ENCODE measurements around the gene CROT. TPM values are rescaled to one million over a fixed set of nuclear protein-coding genes. Genes with fewer than 3 reads are reported as not detected.

Gene CROT
- total RNA-seq, 6 experiments from 2014 or later, result 13.1 to 16.5 (median 14.6) TPM

DNA sequence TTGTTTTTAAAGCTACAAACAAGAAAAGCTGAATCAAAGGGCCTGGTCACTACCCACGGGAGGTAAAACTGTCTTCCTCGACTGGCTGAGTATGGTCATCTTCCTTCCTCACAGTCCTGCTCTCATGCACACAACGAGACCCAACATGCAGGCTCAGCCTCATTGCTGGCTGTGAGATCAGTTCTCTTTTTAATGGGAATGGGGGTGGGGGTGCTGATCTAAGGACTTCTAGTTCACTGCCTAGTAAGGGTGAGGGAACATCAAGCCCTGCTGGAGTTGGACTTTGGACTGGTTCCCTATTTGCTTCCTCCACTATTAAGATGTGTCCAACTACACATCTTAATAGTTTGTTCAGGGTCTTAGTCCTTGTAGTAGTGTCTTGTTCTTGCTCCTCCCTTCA lies 81.8 kb downstream of the CROT start:
- Mint-ChIP-seq H3K27me3 (ENCODE audit: insufficient read depth) (peaks cover 11% of the 10 kb centered on the region), H3K36me3 (ENCODE audit: low read depth) (no peaks in the 10 kb centered on the region), H3K4me1 (ENCODE audit: low read depth) (no peaks in the 10 kb centered on the region), H3K9me3 (no peaks in the 10 kb centered on the region), H3K4me3 (no peak overlapping the region), H3K27ac (no peak overlapping the region)
- DNase-seq, result no peak
- TF ChIP-seq, protein P1, sequence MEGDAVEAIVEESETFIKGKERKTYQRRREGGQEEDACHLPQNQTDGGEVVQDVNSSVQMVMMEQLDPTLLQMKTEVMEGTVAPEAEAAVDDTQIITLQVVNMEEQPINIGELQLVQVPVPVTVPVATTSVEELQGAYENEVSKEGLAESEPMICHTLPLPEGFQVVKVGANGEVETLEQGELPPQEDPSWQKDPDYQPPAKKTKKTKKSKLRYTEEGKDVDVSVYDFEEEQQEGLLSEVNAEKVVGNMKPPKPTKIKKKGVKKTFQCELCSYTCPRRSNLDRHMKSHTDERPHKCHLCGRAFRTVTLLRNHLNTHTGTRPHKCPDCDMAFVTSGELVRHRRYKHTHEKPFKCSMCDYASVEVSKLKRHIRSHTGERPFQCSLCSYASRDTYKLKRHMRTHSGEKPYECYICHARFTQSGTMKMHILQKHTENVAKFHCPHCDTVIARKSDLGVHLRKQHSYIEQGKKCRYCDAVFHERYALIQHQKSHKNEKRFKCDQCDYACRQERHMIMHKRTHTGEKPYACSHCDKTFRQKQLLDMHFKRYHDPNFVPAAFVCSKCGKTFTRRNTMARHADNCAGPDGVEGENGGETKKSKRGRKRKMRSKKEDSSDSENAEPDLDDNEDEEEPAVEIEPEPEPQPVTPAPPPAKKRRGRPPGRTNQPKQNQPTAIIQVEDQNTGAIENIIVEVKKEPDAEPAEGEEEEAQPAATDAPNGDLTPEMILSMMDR (IDR thresholded peaks at IDR 0.05), result no peak

DNA sequence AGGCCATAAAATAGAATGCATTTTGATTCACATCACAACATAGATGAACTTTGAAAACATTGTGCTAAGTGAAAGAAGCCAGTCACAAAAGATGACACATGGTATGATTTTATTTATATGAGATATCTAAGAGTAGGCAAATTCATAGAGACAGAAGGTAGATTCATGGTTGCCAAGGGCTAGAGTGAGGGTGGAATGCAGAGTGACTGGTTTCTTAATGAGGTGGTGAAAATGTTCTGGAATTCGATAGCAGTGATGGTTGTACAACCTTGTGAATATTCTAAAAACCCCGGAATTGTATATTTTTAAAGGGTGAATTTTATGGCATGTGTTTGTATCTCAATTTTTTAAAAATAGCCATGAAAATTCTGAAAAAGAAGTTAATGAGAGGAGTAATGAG lies 87.1 kb downstream of the CROT start:
- Mint-ChIP-seq H3K27me3 (ENCODE audit: insufficient read depth) (peaks cover 2% of the 10 kb centered on the region), H3K4me1 (ENCODE audit: low read depth) (peaks cover 7% of the 10 kb centered on the region), H3K4me3 (no peak overlapping the region), H3K27ac (no peak overlapping the region), H3K36me3 (ENCODE audit: low read depth) (no peaks in the 10 kb centered on the region), H3K9me3 (no peaks in the 10 kb centered on the region)
- TF ChIP-seq, protein P1 (IDR thresholded peaks at IDR 0.05), result no peak
- DNase-seq, result no peak

DNA sequence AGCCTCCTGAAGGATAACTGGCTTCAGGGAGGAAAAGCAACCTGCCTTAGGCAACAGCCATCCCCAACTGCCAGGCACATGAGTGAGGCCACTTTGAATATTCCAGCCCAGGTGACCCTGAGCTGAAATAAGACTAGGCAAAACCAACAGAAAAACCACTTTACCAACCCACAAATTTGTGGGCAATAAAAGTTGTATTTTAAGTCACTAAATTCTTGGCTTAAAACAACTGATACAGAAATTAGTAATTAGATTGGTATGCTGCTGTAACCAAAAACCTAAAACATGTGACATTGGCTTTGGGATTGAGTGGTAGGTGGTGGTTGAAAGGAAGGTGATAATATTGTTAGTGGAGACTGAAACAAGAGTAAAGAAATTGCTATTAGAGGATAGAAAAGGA lies 90.1 kb downstream of the CROT start:
- Mint-ChIP-seq H3K27me3 (ENCODE audit: insufficient read depth) (peaks cover 2% of the 10 kb centered on the region), H3K9me3 (no peaks in the 10 kb centered on the region), H3K4me3 (no peak overlapping the region), H3K4me1 (ENCODE audit: low read depth) (peaks cover 7% of the 10 kb centered on the region), H3K36me3 (ENCODE audit: low read depth) (no peaks in the 10 kb centered on the region), H3K27ac (no peak overlapping the region)
- no peak for DNase-seq
- TF ChIP-seq, protein P1 (IDR thresholded peaks at IDR 0.05), result no peak

- no peak for DNase-seq
- H3K4me3 Mint-ChIP-seq, result no peak overlapping the region
- no peaks in the 10 kb centered on the region for H3K4me1 Mint-ChIP-seq (ENCODE audit: low read depth)
- no peak overlapping the region for H3K27ac Mint-ChIP-seq
- H3K36me3 Mint-ChIP-seq (ENCODE audit: low read depth), result no peaks in the 10 kb centered on the region
- H3K27me3 Mint-ChIP-seq (ENCODE audit: insufficient read depth), result peaks cover 2% of the 10 kb centered on the region; the same call in 1 of the 2 replicates
- TF ChIP-seq, protein P1 (IDR thresholded peaks at IDR 0.05), result no peak
- no peaks in the 10 kb centered on the region for H3K9me3 Mint-ChIP-seq
Observed at GRCh38 chr7:87445897-87446296, 100.4 kb downstream of the CROT start.

DNA sequence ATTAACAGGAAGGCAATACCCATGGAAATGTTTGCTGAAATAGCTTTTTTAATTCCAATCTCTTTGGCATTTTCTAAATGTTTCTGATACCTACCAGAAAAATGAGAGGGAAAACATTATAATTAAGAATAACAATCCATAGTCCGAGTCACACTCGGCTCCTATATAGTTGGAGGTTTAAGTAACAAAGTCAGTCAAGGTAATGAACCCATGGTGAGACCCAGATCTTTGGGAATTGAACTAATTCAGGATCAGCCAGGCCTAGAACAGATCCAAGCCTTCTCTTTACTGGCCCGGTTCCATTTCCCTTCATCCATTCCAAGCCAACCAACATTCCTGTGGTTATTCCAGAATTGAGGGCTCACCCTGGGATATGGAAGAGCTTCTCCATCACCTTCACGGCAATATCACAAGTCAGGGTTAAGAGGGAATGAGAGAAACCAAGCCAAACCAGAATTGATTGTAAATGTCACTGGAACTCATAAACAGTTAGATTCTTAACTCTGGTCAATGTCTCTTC lies 101.7 kb downstream of the CROT start:
- Mint-ChIP-seq H3K36me3 (ENCODE audit: low read depth) (no peaks in the 10 kb centered on the region), H3K27ac (no peak overlapping the region), H3K9me3 (no peaks in the 10 kb centered on the region), H3K4me3 (no peak overlapping the region), H3K27me3 (ENCODE audit: insufficient read depth) (peaks cover 2% of the 10 kb centered on the region; the same call in 1 of the 2 replicates), H3K4me1 (ENCODE audit: low read depth) (no peaks in the 10 kb centered on the region)
- DNase-seq, result no peak
- TF ChIP-seq, protein P1 (IDR thresholded peaks at IDR 0.05), result no peak

DNA sequence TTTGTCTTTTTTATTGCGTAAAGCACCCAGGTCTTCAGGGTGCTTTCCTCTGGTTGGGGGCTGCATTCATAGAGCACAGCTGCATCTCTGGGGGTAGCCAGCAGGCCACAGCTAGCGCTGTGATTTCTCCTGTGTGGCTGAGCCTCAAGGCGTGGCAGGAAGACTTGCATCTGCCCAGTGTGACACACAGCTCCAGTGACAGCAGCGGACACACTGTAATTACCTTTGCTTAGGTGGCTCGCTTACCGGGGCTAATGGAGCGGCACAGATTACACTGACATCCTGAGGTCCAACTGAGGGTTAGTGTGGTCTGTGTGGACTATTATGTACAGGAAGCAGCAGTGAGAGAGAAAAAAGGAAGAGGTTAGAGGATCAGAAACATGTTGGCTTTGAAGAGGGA lies 102.9 kb downstream of the CROT start:
- TF ChIP-seq, protein P1 (IDR thresholded peaks at IDR 0.05), result no peak
- Mint-ChIP-seq H3K4me1 (ENCODE audit: low read depth) (no peaks in the 10 kb centered on the region), H3K27me3 (ENCODE audit: insufficient read depth) (peaks cover 2% of the 10 kb centered on the region; the same call in 1 of the 2 replicates), H3K4me3 (no peak overlapping the region), H3K36me3 (ENCODE audit: low read depth) (no peaks in the 10 kb centered on the region), H3K9me3 (no peaks in the 10 kb centered on the region), H3K27ac (no peak overlapping the region)
- no peak for DNase-seq

Data from HFFc6 (cell line).